CD4-positive, alpha-beta T cell treated with Interleukin-6 for 4 hours (primary cell): ENCODE results near the gene KCNMA1.

Experiments used
- DNase-seq: peaks from one replicate; pipeline ENCODE4 v3.0.0-alpha.2; 2020; ENCODE audit warnings: mixed read lengths

The KCNMA1 gene

GRCh38 chr10:76899490-76899889 lies 738.1 kb downstream of the KCNMA1 start:
- DNase-seq, result no peak

- DNase-seq, result no peak
These were observed 744.7 kb downstream of the KCNMA1 start for GRCh38 chr10:76892766-76893479.

GRCh38 chr10:76887223-76888010 lies 750.2 kb downstream of the KCNMA1 start:
- DNase-seq, result no peak

DNA sequence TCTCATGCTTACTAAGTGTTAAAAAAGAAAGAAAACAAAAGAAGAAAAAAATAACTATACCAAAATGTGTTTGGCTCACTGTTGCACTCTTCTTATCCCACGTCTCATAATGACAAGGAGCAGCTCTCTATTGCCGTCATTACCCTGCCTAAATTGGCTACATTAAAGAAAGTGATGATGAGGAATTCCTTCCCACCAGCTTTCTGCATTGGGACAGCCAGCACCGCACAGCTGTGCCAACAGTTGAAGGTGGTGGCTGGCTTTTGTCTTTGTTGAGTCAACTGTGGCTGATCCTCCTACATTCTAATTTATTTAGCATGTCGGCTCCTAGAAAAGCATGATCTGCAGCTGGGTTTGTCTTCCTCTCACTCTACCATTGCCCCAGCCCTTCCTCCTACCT lies 751.8 kb downstream of the KCNMA1 start:
- DNase-seq, result no peak

DNA sequence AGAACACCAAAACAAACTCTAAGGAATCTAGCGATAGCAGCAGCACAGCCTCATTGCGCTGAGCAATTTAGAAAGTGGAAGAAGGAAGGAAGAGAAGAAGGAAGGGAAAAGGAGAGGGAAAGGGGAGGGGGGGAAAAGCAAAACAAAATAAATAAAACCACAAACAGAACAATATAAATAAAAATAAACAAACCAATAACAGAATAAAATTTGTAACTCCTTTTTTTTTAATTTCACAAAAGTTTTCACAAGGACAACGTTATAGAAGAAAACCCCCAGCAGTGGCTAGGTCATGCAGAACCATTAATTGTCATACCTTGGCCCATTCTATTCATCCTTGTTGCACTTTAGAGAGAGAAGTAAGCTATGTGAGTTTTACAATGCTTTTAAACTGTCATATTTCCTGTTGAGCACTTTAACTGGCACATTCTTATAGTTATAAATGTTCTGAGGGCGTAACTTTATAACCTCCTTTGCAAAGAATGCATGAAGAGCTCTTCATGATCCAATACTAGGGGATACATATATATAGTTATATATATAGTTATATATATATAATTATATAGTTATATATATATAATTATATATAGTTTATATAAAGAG lies 752.8 kb downstream of the KCNMA1 start:
- no peak for DNase-seq

DNA sequence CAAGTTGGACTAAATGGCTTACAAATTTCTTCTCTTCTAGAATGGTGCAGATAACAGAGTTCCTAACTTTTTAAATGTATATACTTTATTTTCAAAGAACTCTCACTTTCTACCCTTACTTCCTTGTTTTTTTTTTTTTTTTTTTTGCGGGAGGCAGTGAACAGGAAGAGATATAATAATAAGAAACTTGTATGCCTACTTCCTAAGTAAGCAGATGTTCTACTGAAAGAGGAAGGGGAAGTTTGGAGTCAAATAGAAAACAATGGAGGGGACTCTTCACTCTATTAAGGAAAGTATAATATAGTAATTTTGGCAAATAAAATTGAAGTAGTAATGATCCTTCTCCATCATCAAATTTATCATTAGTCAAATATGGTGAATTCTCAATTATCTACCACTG lies 754.0 kb downstream of the KCNMA1 start:
- DNase-seq, result no peak

DNA sequence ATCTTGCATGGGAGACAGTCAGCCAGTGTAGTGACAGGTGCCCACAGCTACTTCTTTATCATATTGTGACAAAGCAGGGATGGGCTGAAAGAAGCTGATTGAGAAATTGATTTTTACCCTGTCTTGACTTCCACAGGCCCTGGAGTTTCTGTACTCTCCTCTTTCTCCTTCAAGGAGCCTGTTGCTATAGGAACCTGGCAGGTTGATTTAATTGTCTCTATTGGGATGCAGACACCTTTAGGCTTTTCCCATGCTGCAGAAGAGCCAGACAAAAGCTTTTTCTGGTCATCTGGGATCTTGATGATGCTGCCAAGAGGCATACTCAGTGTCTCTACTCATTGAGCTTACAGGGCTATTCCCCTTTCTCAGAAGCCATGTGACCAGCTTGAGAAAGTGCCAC lies 754.8 kb downstream of the KCNMA1 start:
- no peak for DNase-seq

- no peak for DNase-seq
These were observed 755.4 kb downstream of the KCNMA1 start for GRCh38 chr10:76882245-76882644.

GRCh38 chr10:76881477-76882220 lies 756.0 kb downstream of the KCNMA1 start:
- no peak for DNase-seq

DNA sequence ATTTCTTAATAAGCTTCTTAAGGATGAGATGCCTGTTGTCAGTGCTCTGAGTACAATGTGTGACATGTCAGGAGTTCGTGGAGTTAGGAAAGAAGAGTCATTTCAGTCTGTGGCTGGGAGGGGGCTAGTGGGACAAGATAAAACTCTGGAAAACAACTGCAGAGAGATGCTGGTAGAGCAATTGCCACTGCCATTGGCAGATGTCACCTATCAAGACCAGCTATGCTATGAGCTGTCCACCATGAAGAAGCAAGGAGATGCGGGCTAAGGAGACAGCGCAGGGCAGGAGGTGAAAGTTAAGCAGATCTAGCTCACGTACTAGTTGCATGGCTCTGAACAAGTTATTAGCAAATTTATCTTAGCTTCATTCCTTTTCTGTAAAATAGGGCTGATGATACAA lies 756.7 kb downstream of the KCNMA1 start:
- DNase-seq, result no peak

DNA sequence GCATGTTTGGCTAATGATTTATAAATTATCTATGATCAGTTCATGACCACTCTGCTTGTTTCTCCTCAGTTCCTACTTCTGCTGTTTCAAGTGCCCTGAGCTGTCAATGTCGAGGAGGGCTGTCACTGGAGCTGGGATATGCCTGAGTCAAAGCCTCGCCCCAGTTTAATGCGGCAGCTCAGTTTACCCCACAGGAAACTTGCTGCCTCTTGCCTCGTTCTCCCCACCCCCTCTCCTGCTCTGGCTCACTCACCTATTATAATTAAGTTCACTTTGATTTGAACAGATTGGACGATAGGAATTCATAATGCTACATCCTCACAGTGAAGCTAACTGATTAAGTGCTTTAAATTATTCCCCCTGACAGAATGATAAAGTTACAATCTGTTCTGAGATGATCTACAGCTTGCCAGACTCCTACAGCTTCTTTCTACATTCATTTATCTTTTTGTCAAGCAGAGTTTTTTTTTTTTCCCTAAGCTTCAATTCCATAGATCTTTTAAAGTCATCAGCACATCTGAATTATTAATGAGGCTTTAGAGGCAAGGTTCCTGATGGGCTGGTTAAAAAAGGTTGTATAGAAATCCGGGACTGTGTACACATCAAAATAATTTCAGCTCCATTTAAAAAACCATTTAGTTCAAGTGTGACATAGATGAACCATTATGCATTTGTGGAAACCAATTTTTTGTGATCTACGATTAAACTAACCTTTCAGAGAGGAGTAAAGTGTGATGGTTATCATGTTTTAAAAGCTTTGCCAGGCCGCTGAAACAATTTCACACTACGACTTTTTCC lies 758.3 kb downstream of the KCNMA1 start:
- no peak for DNase-seq

GRCh38 chr10:76878514-76878913 lies 759.1 kb downstream of the KCNMA1 start:
- no peak for DNase-seq

DNA sequence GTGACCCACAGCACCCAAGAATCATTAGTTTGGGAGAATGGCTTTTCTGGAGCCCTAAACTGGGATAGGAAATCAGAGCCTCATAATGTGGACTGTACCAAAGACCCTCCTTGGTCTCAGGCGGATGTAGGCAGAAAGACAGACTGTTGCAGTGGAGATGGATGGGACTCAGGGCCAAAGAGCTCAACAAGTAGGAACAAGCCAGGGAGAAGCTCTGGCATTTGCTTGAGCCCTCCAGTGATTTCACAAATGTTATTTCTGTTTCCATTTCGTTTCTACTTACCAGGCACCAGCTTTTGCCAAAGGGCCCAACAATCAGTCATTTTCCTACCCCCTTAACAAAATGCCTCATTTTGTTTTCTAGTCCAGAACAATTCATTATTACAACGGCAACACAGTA lies 762.7 kb downstream of the KCNMA1 start:
- no peak for DNase-seq

DNA sequence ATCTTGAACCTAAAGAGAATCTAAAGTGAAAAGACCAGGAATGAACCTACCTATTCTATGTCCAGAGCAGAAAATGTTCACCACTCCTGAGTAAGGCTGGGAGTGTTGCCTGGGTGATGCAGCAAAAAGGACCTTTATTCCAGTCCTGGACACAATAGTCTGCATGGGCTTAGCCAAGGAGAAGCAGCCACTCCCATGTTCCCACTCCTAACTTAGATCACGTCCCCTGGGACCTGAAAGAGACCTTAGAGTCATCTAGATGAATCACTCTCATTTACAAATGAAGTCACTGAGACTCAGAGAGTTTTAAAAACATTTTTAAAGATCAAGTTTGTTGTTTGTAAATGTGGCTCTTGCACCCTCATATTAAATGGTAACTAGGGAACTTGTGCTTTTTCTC lies 763.4 kb downstream of the KCNMA1 start:
- DNase-seq, result no peak

DNA sequence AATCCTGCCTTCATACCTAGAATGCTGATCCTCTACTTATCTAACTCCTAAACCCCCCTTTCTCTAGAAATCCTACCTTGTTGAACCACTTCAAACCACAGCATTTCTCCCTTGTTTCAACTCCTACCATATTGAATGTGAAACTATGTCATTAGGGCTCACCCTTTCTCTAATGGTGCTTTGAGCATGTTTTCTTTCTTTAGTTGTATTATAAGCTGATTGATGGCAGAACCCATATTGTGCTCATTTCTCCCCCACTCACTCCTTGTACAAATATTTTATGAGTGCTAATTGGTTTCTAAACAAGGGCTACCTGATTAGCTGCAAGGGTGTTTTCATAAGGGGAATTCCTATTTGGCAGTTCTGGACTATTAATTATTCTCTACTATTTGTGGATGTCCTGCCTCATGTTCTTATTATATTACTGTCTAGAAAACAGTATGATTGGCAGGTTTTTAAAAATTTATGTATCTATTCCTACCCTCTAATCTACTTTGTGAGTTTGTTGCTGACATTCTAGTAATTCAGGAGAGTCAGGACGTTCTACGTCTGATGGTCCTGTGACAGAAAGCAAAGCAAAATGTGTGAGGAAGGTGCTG lies 765.8 kb downstream of the KCNMA1 start:
- DNase-seq, result no peak

GRCh38 chr10:76869931-76870330 lies 767.7 kb downstream of the KCNMA1 start:
- no peak for DNase-seq

DNA sequence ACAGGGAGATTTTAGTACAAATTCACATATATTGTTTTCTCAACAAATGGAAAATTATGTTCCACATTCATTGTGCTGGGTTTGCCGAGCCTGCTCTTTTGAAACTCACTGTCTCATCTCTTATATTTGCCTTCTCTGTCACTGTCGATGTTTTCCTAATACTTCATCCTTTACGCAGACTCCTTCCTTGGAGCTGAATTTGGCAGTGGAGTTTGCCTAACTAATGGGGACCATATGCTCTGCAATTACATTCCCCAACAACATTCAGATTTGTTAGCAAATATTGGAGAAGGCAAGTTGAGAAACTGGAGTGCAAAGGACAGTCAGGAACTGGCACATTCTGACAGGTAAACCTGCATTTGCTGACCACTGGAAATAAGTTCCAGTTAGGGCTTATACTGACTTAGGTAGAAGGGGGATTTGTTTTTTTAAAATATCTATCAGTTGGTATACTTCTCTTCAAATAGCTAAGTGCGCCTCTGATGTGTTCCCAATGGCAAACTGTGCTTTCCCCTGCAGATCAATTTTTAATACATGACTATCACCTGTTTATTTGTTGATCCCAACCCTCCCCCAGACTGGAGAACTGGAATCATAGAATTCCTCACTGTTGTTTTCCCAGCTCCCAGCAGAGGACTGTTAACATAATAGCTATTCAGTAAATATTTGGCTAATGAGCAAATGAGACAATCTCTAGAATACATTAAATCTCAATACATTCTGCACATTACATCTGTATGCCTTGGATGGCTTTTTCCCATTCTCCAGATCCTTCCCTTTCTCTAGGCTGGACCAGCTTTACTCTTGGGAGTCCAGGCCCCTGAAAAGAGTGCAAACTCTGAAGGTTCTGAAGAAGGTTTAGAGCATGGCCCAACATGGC lies 769.3 kb downstream of the KCNMA1 start:
- DNase-seq, result no peak

- no peak for DNase-seq
These were observed 770.6 kb downstream of the KCNMA1 start for GRCh38 chr10:76866841-76867586.

DNA sequence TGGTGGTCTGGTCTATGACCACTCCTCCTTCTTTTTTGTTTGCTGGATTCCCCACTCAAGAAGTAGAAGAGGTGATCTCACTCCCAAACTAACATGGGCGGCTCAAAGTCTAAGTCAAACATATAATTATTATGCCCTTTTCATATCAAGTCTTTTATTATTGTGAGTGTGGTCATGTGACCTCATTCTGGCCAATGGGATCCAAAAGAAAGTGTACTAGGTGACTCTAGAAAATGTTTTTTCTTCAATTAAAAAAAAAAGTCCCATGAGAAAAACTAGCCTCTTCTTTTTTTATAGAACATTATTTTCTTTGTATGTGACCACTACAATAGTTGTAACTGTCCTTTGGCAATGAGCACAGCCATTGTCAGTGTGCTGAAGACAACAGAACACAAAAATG lies 772.7 kb downstream of the KCNMA1 start:
- DNase-seq, result no peak

DNA sequence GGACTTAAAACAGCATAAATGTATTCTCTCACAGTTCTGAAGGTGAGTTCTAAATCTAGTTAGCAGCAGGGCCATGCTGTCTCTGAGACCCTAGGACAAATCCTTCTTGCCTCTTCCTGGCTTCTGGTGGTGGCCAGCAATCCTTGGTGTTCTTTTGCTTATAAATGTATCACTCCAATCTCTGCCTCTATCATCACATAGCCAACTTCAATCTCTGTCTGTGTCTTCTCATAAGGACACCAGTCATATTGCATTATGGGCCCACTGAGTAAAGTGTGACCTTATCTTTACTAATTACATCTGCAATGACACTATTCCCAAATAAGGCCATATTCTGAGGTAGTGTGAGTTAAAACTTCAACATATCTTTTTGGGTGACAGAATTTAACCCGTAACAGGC lies 778.9 kb downstream of the KCNMA1 start:
- DNase-seq, result no peak
